Stimulated activated CD4-positive, alpha-beta T cell treated with anti-CD3 and anti-CD28 coated beads, Interleukin-1b, Interleukin-23, amount 100 ng/mL, for 4 hours (primary cell): ENCODE results near the gene MAN2B1.
"Not testable (repeated sequence)": the region's sequence is repeated elsewhere in the genome, so short reads cannot be mapped to it uniquely, and the experiment has no call there.

Experiments used
- DNase-seq, 2 donors: peaks; one replicate each; pipeline ENCODE4 v3.0.0-alpha.2; 2020; ENCODE audit warnings: low read depth in 2 of 2

The MAN2B1 gene

DNA sequence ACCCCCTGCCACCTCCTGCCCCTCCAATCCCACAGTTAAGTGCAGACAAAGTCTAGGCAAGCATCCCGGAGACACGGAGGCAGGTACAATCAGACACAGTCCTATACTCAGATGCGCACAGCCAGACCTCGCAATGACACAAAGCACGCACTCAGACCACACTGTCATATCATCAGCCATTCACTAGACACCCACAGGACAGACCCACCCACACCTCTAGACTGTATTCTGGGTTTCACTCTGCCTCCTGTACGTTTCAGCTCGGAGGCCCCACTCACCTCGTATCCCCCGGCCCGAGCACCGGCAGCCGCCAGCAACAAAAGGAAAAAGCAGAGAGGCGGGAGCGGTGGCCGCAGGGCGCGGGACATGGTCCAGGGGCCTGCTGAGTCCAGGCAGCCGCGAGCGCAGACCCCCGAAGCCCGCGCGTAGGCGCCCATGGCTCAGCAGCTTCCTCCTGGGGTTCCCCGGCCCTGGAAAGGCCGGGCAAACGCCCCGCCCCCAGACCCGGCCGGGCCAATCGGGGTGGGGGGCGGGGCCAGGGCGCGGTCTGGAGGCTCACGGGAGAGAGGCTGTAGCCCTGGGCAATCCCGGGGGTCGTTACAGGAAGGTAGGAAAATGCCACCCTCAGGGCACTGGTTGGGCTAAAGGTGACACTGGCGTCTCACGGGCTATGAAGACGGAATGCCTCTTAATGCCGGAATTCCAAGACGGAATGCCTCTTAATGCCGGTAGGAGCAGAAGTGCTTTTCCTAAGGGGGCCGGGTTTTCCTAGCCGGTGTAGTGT is at the start of gene MAN2B1, which contains the start of gene WDR83:
TSS of gene MAN2B1 (minus strand) at position 478 of the 784 bp plus-strand sequence. CDS start at position 437, 41 bp downstream.
TSS of gene WDR83 (plus strand) at position 543 of the 784 bp plus-strand sequence. CDS start 2,984 bp downstream, outside the sequence.
- DNase-seq = peak; percentile 75 to 85

DNA sequence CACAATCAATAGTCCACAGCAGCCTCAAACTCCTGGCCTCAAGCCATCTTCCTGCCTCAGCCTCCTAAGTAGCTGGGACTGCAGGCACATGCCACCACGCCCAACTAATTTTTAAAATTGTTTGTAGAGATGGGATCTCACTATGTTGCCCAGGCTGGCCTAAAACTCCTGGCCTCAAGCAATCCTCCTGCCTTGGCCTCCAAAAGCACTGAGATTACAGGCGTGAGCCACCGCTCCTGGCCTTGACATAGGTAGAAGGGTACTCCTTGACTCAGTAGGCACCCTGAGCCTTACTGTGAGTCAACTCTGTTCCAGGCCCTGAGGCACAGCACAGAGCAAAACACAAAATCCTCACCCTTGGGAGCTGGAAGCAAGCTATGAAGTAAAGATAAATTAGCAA is 49.4 kb upstream of the MAN2B1 start:
- no peak for DNase-seq

DNA sequence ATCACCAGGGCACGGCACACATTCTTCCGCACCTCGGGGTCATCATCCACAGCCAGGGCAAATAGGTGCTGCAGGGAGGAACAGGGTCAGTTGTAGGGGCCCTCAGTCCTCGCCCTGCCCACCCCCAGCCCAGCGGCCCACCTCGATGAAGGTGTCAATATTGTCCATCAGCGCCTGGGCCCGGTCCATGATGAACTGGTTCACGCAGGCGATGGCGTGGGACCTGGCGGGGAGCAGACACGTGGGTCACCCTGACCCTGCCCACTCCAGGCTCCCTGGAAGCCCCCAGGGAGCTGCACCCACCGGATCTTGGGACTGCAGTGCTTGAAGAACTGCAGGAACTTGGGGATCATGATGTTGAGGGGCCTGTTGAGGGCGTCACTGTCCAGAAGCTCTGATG is 48.6 kb upstream of the MAN2B1 start:
- DNase-seq = no peak

- not testable (repeated sequence) for DNase-seq
Observed at GRCh38 chr19:12713304-12713703, 46.8 kb upstream of the MAN2B1 start.

GRCh38 chr19:12712077-12712476 is 45.5 kb upstream of the MAN2B1 start:
- not testable (repeated sequence) for DNase-seq

DNA sequence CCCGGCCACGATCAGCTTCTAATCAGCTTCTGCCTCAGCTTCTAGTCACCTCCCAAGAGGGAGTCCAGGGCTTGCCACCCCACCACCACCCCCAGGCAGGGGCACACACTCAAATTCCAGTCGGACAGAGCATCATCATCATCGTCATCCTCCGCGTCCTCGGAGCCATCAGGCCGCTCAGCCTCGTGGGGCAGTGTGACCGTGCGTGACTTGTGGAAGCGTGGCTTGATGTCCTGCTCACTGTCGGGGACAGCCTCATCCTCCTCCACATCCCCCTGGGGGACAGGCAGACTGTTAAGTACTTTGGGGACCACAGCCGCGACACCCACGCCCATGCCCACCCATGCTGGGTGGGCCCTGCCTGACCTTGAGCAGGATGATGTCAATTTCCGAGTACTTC is 44.6 kb upstream of the MAN2B1 start:
- no peak for DNase-seq

DNA sequence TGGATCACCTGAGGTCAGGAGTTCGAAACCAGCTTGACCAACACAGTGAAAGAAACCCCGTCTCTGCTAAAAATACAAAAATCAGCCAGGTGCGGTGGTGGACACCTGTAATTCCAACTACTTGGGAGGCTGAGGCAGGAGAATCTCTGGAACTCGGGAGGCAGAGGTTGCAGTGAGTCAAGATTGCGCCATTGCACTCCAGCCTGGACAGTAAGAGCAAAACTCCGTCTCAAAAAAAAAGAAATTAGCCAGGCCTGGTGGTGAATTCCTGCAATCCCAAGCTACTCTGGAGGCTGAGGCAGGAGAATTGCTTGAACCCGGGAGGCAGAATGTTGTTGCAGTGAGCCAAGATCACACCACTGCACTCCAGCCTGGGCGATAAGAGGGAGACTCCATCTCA is 42.1 kb upstream of the MAN2B1 start:
- DNase-seq = no peak

DNA sequence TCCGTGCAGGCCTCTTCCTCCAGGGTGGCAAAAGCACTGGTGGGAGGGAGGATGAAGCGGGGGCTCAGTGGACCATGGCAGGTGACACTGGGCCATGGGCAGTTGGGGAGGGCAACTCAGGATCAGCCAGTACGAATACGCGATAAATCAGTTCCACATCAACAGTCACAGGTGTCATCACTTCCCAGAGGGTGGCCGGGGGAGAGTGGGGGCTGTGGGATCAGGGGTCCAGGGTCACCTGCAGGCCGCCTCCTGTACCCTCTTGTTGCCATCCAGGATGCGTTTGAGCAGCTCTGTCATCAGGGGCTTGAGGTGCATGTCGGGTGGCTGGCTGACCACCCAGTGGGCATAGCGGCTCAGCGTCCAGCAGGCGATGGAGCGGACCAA is 39.8 kb upstream of the MAN2B1 start:
- no peak for DNase-seq

DNA sequence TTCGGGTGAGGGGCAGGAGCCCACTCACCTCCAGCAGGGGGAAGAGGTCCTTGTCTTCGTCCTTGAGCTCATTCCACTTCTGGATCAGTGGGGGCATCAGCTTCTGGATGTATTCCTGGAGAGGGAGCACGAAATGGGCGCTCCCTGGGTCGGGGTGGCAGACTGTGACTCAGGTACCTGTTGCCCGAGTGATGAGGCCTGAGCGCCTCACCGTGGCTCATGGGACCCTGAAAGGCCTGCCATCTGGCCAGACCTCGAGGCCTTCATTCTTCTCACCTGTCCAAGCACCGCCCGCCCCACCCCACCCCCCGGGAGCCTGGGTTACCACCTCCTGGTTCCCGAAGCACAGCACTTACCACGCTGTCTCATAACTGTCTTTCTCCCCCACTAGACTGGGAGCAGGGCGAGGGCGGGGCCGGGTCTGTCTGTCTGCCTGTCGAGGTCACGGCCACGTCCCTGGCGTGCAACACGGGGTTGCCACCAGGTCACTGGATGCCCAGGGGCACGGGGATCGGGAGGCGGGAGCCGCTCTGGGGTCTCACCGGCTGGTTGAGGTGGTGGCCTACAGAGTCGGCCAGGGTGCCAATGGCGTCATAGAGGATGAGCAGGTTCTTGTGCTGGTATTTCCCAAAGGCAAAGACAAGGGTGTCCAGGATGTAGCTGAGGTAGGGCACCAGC is 39.3 kb upstream of the MAN2B1 start:
- no peak for DNase-seq

- DNase-seq = no peak
Observed at GRCh38 chr19:12705169-12705568, 38.6 kb upstream of the MAN2B1 start.

- DNase-seq = no peak
Observed at GRCh38 chr19:12703046-12703445, 36.5 kb upstream of the MAN2B1 start.

- DNase-seq = no peak
Observed at GRCh38 chr19:12701596-12702282, 35.2 kb upstream of the MAN2B1 start.

GRCh38 chr19:12698138-12698537 is 31.6 kb upstream of the MAN2B1 start:
- no peak for DNase-seq

DNA sequence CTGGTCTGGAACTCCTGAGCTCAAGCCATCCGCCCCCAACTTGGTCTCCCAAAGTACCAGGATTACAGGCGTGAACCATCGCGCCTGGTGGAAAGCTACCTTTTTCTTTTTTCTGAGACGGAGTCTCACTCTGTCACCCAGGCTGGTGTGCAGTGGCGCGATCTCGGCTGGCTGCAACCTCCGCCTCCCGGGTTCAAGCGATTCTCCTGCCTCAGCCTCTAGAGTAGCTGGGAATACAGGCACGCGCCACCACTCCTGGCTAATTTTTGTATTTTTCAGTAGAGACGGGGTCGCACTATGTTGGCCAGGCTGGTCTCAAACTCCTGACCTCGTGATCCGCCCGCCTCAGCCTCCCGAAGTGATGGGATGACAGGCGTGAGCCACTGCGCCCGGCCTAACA is 30.9 kb upstream of the MAN2B1 start:
- DNase-seq = not testable (repeated sequence)

- peak; percentile 97 for DNase-seq
Observed at GRCh38 chr19:12696366-12697335, 30.1 kb upstream of the MAN2B1 start, which contains the start of gene FBXW9. TSS of gene FBXW9 (minus strand) at chr19:12696631. CDS start at chr19:12696581, 50 bp downstream.

GRCh38 chr19:12695997-12696365 is 29.4 kb upstream of the MAN2B1 start:
- DNase-seq = peak in 1 of 2 donors; percentile 31

- no peak for DNase-seq
Observed at GRCh38 chr19:12695514-12695913, 29.0 kb upstream of the MAN2B1 start.

- no peak for DNase-seq
Observed at GRCh38 chr19:12695096-12695495, 28.6 kb upstream of the MAN2B1 start.

DNA sequence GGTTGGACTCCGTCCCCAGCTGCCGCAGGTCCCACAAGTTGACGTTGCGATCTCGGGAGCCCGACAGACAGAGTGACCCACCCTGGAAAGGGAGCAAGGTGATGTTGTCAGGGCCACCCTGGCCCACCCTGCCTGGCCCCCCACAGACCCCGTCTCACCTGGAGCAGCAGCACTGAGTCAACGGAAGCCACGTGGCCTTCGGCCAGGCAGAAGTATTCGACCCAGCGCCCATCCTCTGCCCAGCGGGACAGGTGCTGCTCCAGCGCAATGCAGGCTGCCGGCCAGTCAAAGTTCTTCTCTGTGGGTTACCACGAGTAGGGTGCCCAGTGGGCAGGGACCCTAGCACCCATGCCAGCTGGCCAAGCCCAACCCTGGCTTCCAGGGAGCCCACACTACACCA is 28.1 kb upstream of the MAN2B1 start:
- DNase-seq = no peak

DNA sequence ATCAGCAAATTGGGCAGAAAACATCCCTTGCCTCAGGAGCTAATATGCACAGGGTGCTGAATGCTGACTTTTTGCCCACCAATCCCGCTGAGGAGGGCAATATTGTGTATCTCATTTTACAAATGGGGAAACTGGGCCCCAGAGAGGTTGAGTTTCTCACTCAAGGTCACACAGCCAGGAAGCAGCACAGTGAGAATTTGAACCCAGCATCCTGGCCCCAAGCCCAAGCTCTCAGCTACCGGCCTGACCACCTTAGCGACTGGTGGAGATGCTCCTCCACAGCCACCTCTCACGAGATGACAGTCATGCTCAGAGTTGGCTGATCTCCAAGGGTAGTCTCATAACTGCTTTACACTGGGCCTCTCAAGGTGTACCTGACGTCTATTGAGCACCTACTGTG is 26.4 kb upstream of the MAN2B1 start:
- DNase-seq = no peak

- DNase-seq = no peak
Observed at GRCh38 chr19:12689581-12690216, 23.2 kb upstream of the MAN2B1 start.
